ENCODE measurements around the gene CCDC88C. TPM values are rescaled to one million over a fixed set of nuclear protein-coding genes. Genes with fewer than 3 reads are reported as not detected.

The CCDC88C gene
- total RNA-seq, 2 experiments from 2014 or later: 60.7 to 66.0 TPM

GRCh38 chr14:91388551-91388975 lies 29.1 kb downstream of the CCDC88C start:
- CTCF ChIA-PET: interaction anchor here (1.2 to 3.8 kb wide), 7 partner anchors 10 to 65 kb away, joined by 3 to 19 read pairs (median 13); partner anchors contain the start of gene CCDC88C

GRCh38 chr14:91387951-91388381 lies 29.7 kb downstream of the CCDC88C start:
- ChIA-PET POLR2A (interaction anchor here (0.6 to 1.8 kb wide), 5 partner anchors 8 to 1379 kb away, joined by 3 to 8 read pairs (median 4); no protein-coding TSS in a partner anchor), CTCF (interaction anchor here (1.3 to 3.8 kb wide), 8 partner anchors 9 to 65 kb away, joined by 3 to 19 read pairs (median 10); partner anchors contain the start of gene CCDC88C)

More at GRCh38 chr14:91388551-91388975, 29.1 kb downstream of the CCDC88C start:
- POLR2A ChIA-PET: interaction anchor here (0.7 to 1.8 kb wide), 4 partner anchors 8 to 28 kb away, joined by 3 to 8 read pairs (median 4); no protein-coding TSS in a partner anchor

GRCh38 chr14:91387169-91387835 lies 30.3 kb downstream of the CCDC88C start:
- POLR2A ChIA-PET: no interaction called here
- CTCF ChIA-PET: interaction anchor here (1.3 to 3.8 kb wide), 8 partner anchors 9 to 64 kb away, joined by 3 to 19 read pairs (median 10); partner anchors contain the start of gene CCDC88C

GRCh38 chr14:91385697-91386096 lies 31.9 kb downstream of the CCDC88C start:
- ChIA-PET POLR2A (interaction anchor here (0.6 kb wide), 1 partner anchor 17 kb away, joined by 5 read pairs; no protein-coding TSS in a partner anchor), CTCF (interaction anchor here (0.8 to 3.7 kb wide), 4 partner anchors 11 to 36 kb away, joined by 3 to 13 read pairs (median 4); no protein-coding TSS in a partner anchor)

- POLR2A ChIA-PET: interaction anchor here (0.6 kb wide), 1 partner anchor 17 kb away, joined by 5 read pairs; no protein-coding TSS in a partner anchor
- CTCF ChIA-PET: interaction anchor here (0.8 to 3.7 kb wide), 4 partner anchors 10 to 35 kb away, joined by 3 to 13 read pairs (median 4); no protein-coding TSS in a partner anchor
These were observed 32.4 kb downstream of the CCDC88C start for GRCh38 chr14:91385224-91385623.

- POLR2A ChIA-PET: no interaction called here
- CTCF ChIA-PET: no interaction called here
These were observed 34.2 kb downstream of the CCDC88C start for GRCh38 chr14:91383439-91383838.

- POLR2A ChIA-PET: no interaction called here
- CTCF ChIA-PET: interaction anchor here (0.7 to 1.0 kb wide), 3 partner anchors 16 to 43 kb away, joined by 3 to 4 read pairs (median 3); partner anchors contain the start of gene CCDC88C
These were observed 35.6 kb downstream of the CCDC88C start for GRCh38 chr14:91381801-91382670.

- CTCF ChIA-PET: interaction anchor here (4.2 to 13.7 kb wide), 2 partner anchors 7 to 23 kb away, joined by 19 to 101 read pairs; no protein-coding TSS in a partner anchor
- POLR2A ChIA-PET: no interaction called here
These were observed 36.8 kb downstream of the CCDC88C start for GRCh38 chr14:91380610-91381371.

GRCh38 chr14:91380123-91380522 lies 37.5 kb downstream of the CCDC88C start:
- ChIA-PET CTCF (interaction anchor here (1.4 to 13.7 kb wide), 3 partner anchors 8 to 23 kb away, joined by 5 to 101 read pairs (median 19); no protein-coding TSS in a partner anchor), POLR2A (no interaction called here)

GRCh38 chr14:91379579-91379932 lies 38.1 kb downstream of the CCDC88C start:
- POLR2A ChIA-PET: no interaction called here

GRCh38 chr14:91378930-91379578 lies 38.6 kb downstream of the CCDC88C start:
- POLR2A ChIA-PET: interaction anchor here (1.6 kb wide), 1 partner anchor 38 kb away, joined by 6 read pairs; the partner anchor contains the start of gene CCDC88C
- CTCF ChIA-PET: interaction anchor here (1.4 to 13.7 kb wide), 6 partner anchors 9 to 24 kb away, joined by 3 to 101 read pairs (median 6); no protein-coding TSS in a partner anchor

More at GRCh38 chr14:91379579-91379932, 38.1 kb downstream of the CCDC88C start:
- CTCF ChIA-PET: interaction anchor here (1.4 to 13.7 kb wide), 3 partner anchors 9 to 22 kb away, joined by 5 to 101 read pairs (median 19); no protein-coding TSS in a partner anchor

- CTCF ChIA-PET: interaction anchor here (0.5 to 13.7 kb wide), 12 partner anchors 10 to 58 kb away, joined by 3 to 101 read pairs (median 4); no protein-coding TSS in a partner anchor
These were observed 39.6 kb downstream of the CCDC88C start for GRCh38 chr14:91377700-91378652.

GRCh38 chr14:91376547-91377477 lies 40.8 kb downstream of the CCDC88C start:
- POLR2A ChIA-PET: interaction anchor here (0.6 to 2.6 kb wide), 6 partner anchors 22 to 86 kb away, joined by 3 to 12 read pairs (median 6); partner anchors contain the start of gene CCDC88C
- CTCF ChIA-PET: interaction anchor here (0.9 to 13.7 kb wide), 9 partner anchors 10 to 59 kb away, joined by 3 to 101 read pairs (median 6); no protein-coding TSS in a partner anchor

More at GRCh38 chr14:91377700-91378652, 39.6 kb downstream of the CCDC88C start:
- POLR2A ChIA-PET: interaction anchor here (0.8 to 2.1 kb wide), 4 partner anchors 22 to 53 kb away, joined by 4 to 9 read pairs (median 6); partner anchors contain the start of gene CCDC88C

- CTCF ChIA-PET: interaction anchor here (0.7 to 13.7 kb wide), 10 partner anchors 11 to 58 kb away, joined by 3 to 101 read pairs (median 6); partner anchors contain the start of gene CCDC88C
- POLR2A ChIA-PET: interaction anchor here (1.4 to 4.6 kb wide), 5 partner anchors 21 to 40 kb away, joined by 5 to 19 read pairs (median 9); no protein-coding TSS in a partner anchor
These were observed 41.7 kb downstream of the CCDC88C start for GRCh38 chr14:91375720-91376452.
